Activated naive CD4-positive, alpha-beta T cell treated with anti-CD3 and anti-CD28 coated beads for 36 hours (primary cell): Measurements from ENCODE around the gene SS18L1. TPM values are rescaled to one million over a fixed set of nuclear protein-coding genes. Genes with fewer than 3 reads are reported as not detected.
A peak's percentile ranks its signal among the peaks of the same experiment; 100 is the strongest.

ENCODE experiments used
- CTCF ChIA-PET: fragments of 350-600 bp; sonication (Branson Sonifier 250); formaldehyde crosslinking; loops from one replicate; lab custom pipeline; 2021; ENCODE audit warnings: antibody characterized with exemption; lab: Charles Lee
- DNase-seq: peaks from one replicate; pipeline ENCODE4 v3.0.0-alpha.2; 2020
- H3K27ac Mint-ChIP-seq: one replicate; pipeline ENCODE4 v1.8.0; 2021; ENCODE audit warnings: mild to moderate bottlenecking, mixed read lengths
- H3K27me3 Mint-ChIP-seq: one replicate; pipeline ENCODE4 v1.8.0; 2021; ENCODE audit warnings: low read depth, mixed read lengths
- H3K36me3 Mint-ChIP-seq: one replicate; pipeline ENCODE4 v1.8.0; 2021; ENCODE audit warnings: low read depth, mixed read lengths
- H3K4me1 Mint-ChIP-seq: one replicate; pipeline ENCODE4 v1.8.0; 2021; ENCODE audit warnings: low read depth, mixed read lengths
- H3K4me3 Mint-ChIP-seq: one replicate; pipeline ENCODE4 v1.8.0; 2021; ENCODE audit warnings: mild to moderate bottlenecking, moderate library complexity, mixed read lengths
- H3K9me3 Mint-ChIP-seq: one replicate; pipeline ENCODE4 v1.8.0; 2021; ENCODE audit warnings: mixed read lengths
- intact Hi-C: fragments of 100-400 bp; cut with micrococcal nuclease; formaldehyde crosslinking; loops from one replicate; pipeline ENCODE4 v1.15.1; 2023
- total RNA-seq, 2 experiments: library from RNA; stranded (reverse); gene quantifications; one replicate each; pipeline ENCODE4 v1.2.3, GENCODE V29; 2021

Gene SS18L1
- total RNA-seq, 2 experiments from 2014 or later = 14.5 to 18.0 TPM

- CTCF ChIA-PET = interaction anchor here (1.1 kb wide), 1 partner anchor 22 kb away, joined by 3 read pairs; no protein-coding TSS in a partner anchor
- no peaks in the 10 kb centered on the region for H3K9me3 Mint-ChIP-seq
- no peak overlapping the region for H3K4me3 Mint-ChIP-seq
- peaks cover 36% of the 10 kb centered on the region for H3K36me3 Mint-ChIP-seq
- H3K27ac Mint-ChIP-seq = no peak overlapping the region
- no peak for DNase-seq
- peaks cover 14% of the 10 kb centered on the region for H3K4me1 Mint-ChIP-seq
- H3K27me3 Mint-ChIP-seq = no peaks in the 10 kb centered on the region
- intact Hi-C loops = no loop called here
Observed at GRCh38 chr20:62151835-62152364, 8.3 kb downstream of the SS18L1 start.

GRCh38 chr20:62155428-62156253, 12.1 kb downstream of the SS18L1 start:
- no peak for DNase-seq
- no peaks in the 10 kb centered on the region for H3K9me3 Mint-ChIP-seq
- no peak overlapping the region for H3K27ac Mint-ChIP-seq
- peaks cover 34% of the 10 kb centered on the region for H3K36me3 Mint-ChIP-seq
- peaks cover 10% of the 10 kb centered on the region for H3K4me1 Mint-ChIP-seq
- intact Hi-C loops = loop anchor here (2.0 kb wide), 1 partner anchor 145 kb away; no protein-coding TSS in a partner anchor
- CTCF ChIA-PET = interaction anchor here (0.9 to 1.5 kb wide), 2 partner anchors 17 to 145 kb away, joined by 5 to 9 read pairs; no protein-coding TSS in a partner anchor
- no peaks in the 10 kb centered on the region for H3K27me3 Mint-ChIP-seq
- no peak overlapping the region for H3K4me3 Mint-ChIP-seq

DNA sequence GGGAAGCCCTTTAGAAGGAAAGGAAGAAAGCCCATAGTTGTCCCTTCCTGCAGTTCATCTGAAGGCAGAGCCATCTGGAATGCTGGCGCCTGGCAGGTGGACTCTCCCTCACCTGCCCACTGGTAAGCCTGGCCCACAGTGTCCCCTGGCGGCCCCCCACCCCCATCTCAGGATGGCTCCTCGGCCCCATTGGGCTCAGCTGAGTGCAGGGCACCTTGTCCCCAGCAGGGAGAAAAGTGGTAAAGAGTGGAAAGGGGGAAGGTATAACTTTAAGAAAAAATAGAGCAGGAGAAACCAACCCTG, 12.6 kb downstream of the SS18L1 start:
- Mint-ChIP-seq H3K4me3 (no peak overlapping the region), H3K27ac (no peak overlapping the region), H3K9me3 (no peaks in the 10 kb centered on the region), H3K27me3 (no peaks in the 10 kb centered on the region), H3K36me3 (peaks cover 34% of the 10 kb centered on the region), H3K4me1 (peaks cover 10% of the 10 kb centered on the region)
- intact Hi-C loops = loop anchor here (2.0 kb wide), 1 partner anchor 145 kb away; no protein-coding TSS in a partner anchor
- no peak for DNase-seq
- CTCF ChIA-PET = interaction anchor here (0.6 to 1.5 kb wide), 4 partner anchors 11 to 145 kb away, joined by 4 to 9 read pairs (median 4); no protein-coding TSS in a partner anchor

- intact Hi-C loops = loop anchor here (2.0 kb wide), 1 partner anchor 146 kb away; no protein-coding TSS in a partner anchor
- CTCF ChIA-PET = interaction anchor here (0.6 to 1.5 kb wide), 4 partner anchors 11 to 146 kb away, joined by 4 to 9 read pairs (median 4); no protein-coding TSS in a partner anchor
- Mint-ChIP-seq H3K4me1 (peaks cover 10% of the 10 kb centered on the region), H3K27me3 (no peaks in the 10 kb centered on the region), H3K27ac (no peak overlapping the region), H3K4me3 (no peak overlapping the region), H3K9me3 (no peaks in the 10 kb centered on the region), H3K36me3 (peaks cover 29% of the 10 kb centered on the region)
- peak; percentile 75 for DNase-seq
Observed at GRCh38 chr20:62156592-62157386, 13.2 kb downstream of the SS18L1 start.

DNA sequence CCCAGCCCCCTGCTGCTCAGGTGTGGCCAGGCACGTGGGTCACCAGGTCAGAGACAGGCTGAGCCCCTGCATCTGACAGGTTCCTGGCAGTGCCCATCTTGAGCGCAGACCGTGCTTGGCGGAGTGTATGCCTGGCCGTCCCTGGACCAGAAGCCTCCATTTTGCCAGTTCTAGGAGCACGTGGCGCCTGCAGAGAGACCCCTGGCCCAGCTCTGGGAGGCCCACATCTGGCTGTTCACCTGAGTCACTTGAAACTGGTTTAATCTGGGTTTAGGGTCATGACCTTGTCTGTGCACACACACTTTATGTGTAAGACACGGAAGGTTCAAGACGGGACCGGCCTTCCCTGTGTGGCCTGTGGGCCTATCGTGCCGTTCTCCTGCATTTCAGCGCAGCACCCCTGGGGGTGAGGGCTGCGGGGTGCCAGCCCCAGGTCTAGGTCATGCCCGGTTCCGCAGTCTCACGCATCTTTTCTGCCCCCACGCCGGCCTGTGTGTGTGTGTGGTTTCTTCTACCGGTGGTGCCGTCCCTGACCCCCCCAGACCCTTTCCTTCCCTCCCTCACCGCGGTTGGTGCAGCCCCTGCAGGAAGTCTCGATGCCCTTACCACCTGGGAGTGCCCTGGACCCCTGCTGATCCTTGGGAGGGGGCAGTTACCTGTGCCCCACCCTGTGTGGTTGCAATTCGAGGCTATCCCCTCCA, 14.0 kb downstream of the SS18L1 start:
- H3K27me3 Mint-ChIP-seq = no peaks in the 10 kb centered on the region
- CTCF ChIA-PET = interaction anchor here (1.2 to 1.5 kb wide), 2 partner anchors 12 to 15 kb away, joined by 4 to 5 read pairs; no protein-coding TSS in a partner anchor
- H3K27ac Mint-ChIP-seq = no peak overlapping the region
- H3K9me3 Mint-ChIP-seq = no peaks in the 10 kb centered on the region
- H3K36me3 Mint-ChIP-seq = peaks cover 22% of the 10 kb centered on the region
- intact Hi-C loops = loop anchor here (2.0 kb wide), 1 partner anchor 147 kb away; no protein-coding TSS in a partner anchor
- peaks cover 10% of the 10 kb centered on the region for H3K4me1 Mint-ChIP-seq
- no peak for DNase-seq
- no peak overlapping the region for H3K4me3 Mint-ChIP-seq

DNA sequence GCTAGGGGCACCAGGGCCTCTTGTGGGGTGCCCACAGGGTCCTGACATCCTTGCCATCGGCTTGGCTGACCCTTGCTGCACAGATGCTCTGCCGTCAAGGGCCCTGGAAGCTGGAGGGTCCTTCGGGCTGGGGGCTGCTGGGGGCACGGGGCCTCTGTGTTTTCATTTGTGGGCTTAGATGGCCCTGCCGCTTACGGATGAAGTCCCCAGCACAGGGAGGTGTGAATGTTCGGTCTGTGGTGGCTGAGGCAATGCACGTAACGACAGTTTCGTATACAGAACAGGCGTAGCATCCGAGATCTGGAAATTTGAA, 14.5 kb downstream of the SS18L1 start:
- H3K36me3 Mint-ChIP-seq = peaks cover 18% of the 10 kb centered on the region
- H3K27ac Mint-ChIP-seq = no peak overlapping the region
- DNase-seq = no peak
- H3K4me3 Mint-ChIP-seq = no peak overlapping the region
- no peaks in the 10 kb centered on the region for H3K27me3 Mint-ChIP-seq
- no peaks in the 10 kb centered on the region for H3K9me3 Mint-ChIP-seq
- peaks cover 10% of the 10 kb centered on the region for H3K4me1 Mint-ChIP-seq
- intact Hi-C loops = no loop called here
- CTCF ChIA-PET = no interaction called here

- no peak overlapping the region for H3K27ac Mint-ChIP-seq
- CTCF ChIA-PET = interaction anchor here (0.6 kb wide), 1 partner anchor 132 kb away, joined by 3 read pairs; no protein-coding TSS in a partner anchor
- intact Hi-C loops = no loop called here
- H3K27me3 Mint-ChIP-seq = no peaks in the 10 kb centered on the region
- H3K9me3 Mint-ChIP-seq = no peaks in the 10 kb centered on the region
- H3K4me3 Mint-ChIP-seq = no peak overlapping the region
- H3K4me1 Mint-ChIP-seq = peaks cover 10% of the 10 kb centered on the region
- no peak for DNase-seq
- peaks cover 16% of the 10 kb centered on the region for H3K36me3 Mint-ChIP-seq
Observed at GRCh38 chr20:62158541-62158940, 15.0 kb downstream of the SS18L1 start.

DNA sequence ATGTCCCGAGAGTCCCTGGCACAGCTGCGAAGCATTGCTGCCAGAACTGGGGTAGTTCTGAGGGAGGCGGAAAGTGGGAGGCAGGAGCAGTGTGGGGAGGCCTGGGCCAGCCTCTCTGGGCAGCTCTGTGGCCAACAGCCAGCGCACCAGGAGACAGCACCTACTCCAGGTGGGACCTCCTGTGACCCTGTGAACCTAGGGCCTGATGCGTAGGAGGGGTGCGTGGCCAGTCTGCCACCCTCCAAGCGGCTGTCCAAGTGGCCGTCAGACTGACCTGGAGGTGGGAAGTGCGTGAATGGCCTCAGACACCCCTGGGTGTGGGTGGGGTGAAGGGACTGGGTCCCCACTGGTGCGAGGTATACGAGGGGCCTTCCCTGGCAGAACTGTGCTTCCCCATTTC, 15.5 kb downstream of the SS18L1 start:
- no peak overlapping the region for H3K27ac Mint-ChIP-seq
- intact Hi-C loops = no loop called here
- no peak for DNase-seq
- no peaks in the 10 kb centered on the region for H3K9me3 Mint-ChIP-seq
- CTCF ChIA-PET = interaction anchor here (0.6 kb wide), 1 partner anchor 133 kb away, joined by 3 read pairs; no protein-coding TSS in a partner anchor
- H3K4me1 Mint-ChIP-seq = peaks cover 8% of the 10 kb centered on the region
- H3K36me3 Mint-ChIP-seq = peaks cover 14% of the 10 kb centered on the region
- H3K4me3 Mint-ChIP-seq = no peak overlapping the region
- no peaks in the 10 kb centered on the region for H3K27me3 Mint-ChIP-seq

DNA sequence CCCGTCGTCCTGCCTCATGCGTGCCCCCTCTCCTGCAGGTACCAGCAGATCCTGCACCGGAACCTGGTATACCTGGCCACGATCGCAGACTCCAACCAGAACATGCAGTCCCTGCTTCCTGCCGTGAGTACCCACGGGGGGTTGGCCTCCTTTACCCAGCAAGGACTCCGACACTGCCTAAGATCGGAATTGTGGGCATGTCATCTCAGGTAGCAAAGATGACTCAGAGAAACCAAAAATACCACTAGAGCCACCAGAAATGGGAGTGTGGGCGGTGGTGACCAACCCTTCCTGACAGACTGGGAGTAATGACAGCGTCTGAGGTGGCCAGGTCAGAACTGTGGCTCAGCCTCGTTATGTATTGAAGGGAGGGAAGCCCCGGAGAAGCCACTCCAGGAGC, 16.3 kb downstream of the SS18L1 start:
- no peaks in the 10 kb centered on the region for H3K9me3 Mint-ChIP-seq
- H3K4me1 Mint-ChIP-seq = peaks cover 8% of the 10 kb centered on the region
- peak; percentile 60 for DNase-seq
- H3K36me3 Mint-ChIP-seq = peaks cover 8% of the 10 kb centered on the region
- intact Hi-C loops = no loop called here
- CTCF ChIA-PET = no interaction called here
- H3K4me3 Mint-ChIP-seq = no peak overlapping the region
- no peak overlapping the region for H3K27ac Mint-ChIP-seq
- no peaks in the 10 kb centered on the region for H3K27me3 Mint-ChIP-seq

- H3K27me3 Mint-ChIP-seq = no peaks in the 10 kb centered on the region
- intact Hi-C loops = no loop called here
Observed at GRCh38 chr20:62160253-62160652, 16.7 kb downstream of the SS18L1 start.

GRCh38 chr20:62160876-62161275, 17.3 kb downstream of the SS18L1 start:
- no peaks in the 10 kb centered on the region for H3K9me3 Mint-ChIP-seq
- DNase-seq = no peak
- intact Hi-C loops = no loop called here
- CTCF ChIA-PET = no interaction called here
- H3K36me3 Mint-ChIP-seq = peaks cover 8% of the 10 kb centered on the region
- H3K27me3 Mint-ChIP-seq = no peaks in the 10 kb centered on the region
- peaks cover 6% of the 10 kb centered on the region for H3K4me1 Mint-ChIP-seq
- H3K27ac Mint-ChIP-seq = no peak overlapping the region
- no peak overlapping the region for H3K4me3 Mint-ChIP-seq

More at GRCh38 chr20:62160253-62160652, 16.7 kb downstream of the SS18L1 start:
- H3K36me3 Mint-ChIP-seq = peaks cover 9% of the 10 kb centered on the region
- no peaks in the 10 kb centered on the region for H3K9me3 Mint-ChIP-seq
- CTCF ChIA-PET = no interaction called here
- DNase-seq = no peak
- H3K4me3 Mint-ChIP-seq = no peak overlapping the region
- H3K4me1 Mint-ChIP-seq = peaks cover 8% of the 10 kb centered on the region
- no peak overlapping the region for H3K27ac Mint-ChIP-seq
